ENCODE results near the gene FHL1.
"Not testable (repeated sequence)": the region's sequence is repeated elsewhere in the genome, so short reads cannot be mapped to it uniquely, and the experiment has no call there.

The FHL1 gene

DNA sequence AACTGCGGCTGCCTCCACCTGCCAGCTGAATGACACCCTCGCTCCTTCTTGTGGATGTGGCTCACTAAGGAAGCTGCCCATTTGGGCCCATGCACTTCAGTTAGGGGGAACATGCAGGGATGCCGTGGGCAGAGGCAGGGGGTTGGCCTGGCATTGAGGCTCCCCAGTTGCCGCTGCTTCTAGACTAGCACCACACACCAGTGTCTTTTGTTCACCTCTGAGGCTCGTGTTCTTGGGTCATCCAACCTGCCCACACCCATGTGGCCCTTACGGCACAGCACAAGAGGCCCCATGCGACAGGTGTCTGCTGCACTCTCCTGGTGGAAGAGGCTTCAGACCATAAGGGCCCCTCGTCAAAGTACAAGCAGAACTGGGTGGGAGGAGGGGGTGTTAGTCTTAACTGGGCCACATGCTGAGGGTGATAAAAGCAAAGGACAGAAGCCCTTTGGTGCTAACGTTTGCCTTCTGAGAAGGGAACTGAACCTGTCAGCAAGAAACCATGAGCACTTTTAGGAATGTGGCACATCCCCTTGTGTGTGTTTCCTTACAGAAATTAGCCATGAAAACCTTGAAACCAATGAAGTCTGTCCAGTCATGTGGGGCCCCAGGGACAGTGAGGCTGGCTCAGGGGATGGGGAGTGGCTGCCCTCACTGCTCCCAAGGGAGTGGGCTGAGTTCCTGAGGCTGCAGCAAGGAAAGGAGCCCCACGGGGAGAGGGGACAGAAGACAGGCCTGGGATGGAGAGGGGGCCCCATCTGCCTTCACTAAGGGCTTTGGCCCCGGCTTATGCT lies 64.6 kb downstream of the FHL1 start:
- DNase-seq = no peak

DNA sequence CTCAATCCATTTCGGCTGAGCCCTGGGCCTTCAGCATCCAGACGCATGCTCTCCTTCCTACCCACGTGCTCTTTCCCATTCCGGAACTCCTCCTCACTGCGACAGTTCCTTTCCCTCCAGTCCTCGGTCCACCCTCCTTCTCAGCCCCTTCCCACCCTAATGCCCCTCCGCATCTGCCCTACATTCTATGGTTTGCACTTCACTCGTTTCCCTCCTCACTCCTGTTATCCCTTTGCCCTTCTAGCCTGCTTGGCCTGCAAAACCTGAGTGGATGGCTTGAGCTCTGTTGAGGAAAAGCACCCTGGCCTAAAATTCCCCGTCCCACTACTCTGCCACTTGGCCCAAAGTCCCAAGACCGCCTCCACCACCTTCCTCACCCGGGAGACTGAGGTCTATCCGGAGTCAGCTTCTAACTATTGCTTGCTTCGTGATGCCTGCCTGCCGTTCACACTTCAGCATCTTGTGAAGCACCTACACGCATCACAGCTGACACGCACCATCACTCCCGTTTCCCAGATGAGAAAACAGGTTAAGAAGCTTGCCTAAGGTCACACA lies 65.3 kb downstream of the FHL1 start:
- no peak for DNase-seq

DNA sequence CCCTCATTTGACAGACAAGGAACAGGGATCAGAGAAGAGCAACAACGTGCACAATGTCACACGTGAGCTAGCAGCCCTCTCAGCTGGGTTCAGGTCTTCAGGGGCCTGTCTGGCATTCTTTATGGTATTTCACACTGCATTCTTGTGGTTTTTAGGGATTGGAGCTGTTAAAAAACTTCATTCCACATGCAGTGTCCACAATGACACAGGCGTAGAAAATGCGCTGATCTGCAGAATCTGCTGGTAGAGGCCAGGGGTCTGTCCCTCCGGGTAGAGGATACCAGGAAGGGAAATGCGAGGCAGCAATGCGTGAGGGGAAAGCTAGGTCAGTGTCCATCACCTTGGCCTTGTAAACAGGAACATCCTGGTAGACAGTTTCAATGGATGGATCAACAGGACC lies 67.2 kb downstream of the FHL1 start:
- no peak for DNase-seq

DNA sequence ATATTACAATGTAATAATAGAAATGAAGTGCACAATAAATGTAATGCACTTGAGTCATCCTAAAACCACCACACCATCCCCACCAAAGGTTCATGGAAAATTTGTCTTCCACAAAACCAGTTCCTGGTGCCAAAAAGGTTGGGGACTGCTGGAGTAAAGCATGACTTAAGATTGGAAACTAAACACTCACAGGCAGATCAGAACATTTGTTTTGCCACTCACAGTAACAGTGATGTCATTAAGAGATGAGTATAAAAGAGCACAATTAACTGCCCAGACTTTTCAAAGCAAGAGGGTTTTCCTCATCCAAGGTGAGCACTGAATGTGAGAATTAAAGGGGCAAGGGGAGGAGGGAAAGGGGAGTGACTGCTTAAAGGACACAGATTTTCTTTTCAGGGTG lies 68.2 kb downstream of the FHL1 start:
- DNase-seq = no peak

DNA sequence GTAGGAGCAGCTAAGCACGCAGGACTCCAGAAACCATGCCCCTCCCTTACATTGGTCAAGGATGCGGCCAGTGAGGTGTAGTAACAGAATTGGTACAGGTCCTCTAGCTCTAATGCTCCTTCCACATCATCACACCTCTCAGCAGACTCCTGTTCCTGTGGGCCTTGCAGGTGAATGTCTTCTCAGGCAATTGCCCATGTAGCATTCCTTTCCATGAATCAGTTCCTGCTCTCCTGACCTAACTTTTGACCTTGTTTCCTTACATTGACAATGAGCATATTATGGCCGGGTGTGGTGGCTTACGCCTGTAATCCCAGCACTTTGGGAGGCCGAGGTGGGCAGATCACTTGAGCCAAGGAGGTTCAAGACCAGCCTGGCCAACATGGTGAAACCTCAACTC lies 72.6 kb downstream of the FHL1 start:
- DNase-seq = no peak

DNA sequence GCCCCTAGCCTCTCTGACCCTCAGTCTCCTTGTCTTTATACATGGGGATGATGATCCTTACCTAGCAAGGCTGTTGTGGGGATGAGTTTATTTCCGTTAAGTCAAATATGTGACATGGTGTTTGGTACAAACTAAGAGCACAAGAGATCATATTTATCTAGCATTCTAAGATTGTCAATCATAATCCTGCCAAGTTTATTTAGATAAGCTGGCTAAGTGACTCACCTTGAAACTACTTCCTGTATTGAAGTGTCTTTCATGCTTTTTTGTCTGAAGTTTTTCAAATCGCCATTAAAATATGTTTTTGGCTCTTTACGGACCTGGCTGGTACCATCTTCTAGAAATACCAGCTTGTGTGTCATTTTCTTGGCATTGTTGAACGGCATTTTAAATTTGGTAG lies 73.2 kb downstream of the FHL1 start:
- no peak for DNase-seq

DNA sequence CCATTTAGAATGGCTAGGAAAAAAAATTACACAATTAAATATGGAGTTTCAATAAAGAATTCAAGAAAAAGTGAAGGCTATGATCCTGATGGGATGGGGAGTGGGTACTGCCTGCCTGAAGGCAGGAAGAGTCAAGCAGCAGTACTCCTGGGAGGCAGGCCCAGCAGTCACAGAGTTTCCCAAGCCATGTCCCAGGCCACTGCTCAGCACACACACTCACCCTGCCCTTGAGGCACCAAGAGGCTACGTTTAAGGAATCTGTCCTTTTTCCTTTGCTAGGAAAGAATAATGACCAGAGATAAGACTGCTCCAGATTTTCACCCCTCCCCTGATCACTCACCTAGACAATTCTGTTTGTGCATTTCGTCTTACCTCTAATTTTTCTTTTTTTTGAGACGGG lies 73.6 kb downstream of the FHL1 start:
- no peak for DNase-seq

DNA sequence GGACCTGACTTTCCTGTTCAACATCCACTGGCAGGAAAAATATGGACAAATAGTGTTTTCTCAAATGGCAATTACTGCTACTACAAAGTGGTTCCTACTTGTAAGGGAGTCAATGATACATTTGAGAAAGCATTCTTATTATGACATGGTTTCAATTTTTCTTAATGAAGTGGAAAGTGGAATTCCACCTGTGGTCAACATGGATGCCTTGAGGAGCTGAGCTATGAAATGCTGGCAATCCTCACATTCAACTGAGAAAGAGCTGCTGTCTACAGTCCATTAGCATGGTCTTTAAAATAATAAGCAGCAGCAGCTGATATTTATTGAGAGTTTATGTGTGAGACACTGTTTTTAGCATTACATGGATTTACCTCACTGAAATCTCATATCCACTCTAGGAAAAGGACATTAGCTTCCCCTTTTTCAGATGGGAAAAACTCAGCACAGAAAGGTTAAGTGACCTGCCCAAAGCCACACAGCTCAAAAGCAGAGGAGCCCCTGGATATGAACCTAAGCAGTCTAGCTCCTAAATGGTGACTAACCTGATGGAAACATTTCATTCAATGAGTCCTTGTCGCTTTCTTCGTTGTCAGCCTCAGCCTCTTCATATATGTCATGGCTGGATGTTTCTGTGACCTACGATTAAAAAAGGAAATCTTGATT lies 74.6 kb downstream of the FHL1 start:
- no peak for DNase-seq

DNA sequence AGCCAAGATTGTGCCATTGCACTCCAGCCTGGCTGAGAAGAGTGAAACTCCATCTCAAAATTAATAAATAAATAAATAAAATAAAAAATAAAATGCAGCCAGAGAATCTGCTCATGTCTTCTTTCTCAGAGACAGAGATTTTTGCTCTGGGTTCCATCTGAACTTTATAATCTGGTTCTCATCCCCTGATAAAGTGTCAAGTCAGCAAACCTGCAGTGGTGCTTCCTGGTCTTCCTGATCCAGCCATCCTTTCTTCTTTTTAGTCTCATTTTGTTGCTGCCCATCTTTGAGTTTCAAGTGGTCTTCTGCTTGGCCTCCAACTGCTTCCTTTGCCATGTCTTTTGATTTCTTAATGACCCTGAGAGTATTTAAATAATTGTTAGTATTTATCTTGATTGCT lies 79.7 kb downstream of the FHL1 start:
- DNase-seq = no peak

DNA sequence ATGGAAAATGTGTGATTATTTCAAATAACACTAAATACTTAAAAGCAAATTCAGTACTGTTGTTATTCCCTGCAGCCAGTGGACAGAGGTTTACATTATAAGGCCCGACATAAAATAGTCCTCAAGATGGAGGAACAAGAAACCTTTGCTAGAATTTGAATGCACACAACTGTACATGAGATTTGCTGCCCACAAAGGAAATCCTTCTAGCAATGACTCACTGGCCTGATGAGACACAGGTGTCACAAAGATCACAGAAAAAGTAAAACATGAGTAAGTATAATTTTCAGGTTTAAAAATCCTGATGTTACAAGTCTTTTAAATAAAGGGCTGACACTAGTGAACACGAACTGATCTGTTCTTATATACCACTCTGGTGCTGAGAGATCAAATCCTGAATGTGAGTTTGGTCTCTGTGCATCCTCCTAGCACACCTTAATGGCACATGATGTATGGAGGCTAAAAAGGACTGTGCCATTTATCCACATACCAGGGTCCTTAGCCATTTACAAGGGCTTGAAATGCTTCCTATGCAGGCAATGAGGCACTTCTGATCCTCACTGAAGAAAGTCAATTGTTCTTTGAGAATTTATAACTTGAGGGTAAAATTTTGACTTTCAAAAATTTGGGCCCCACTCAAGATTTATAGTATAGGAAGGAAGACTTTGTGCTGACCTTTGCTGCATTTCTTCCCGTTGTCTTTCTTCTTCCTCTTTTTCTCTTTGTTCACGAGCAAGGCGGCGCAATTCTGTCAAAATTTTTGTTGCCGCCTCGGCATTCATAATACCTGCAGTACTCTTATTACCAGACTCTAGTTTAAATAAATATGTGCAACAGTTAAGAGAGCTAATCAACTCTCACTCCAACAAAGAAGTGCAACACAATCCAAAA lies 80.9 kb downstream of the FHL1 start:
- no peak for DNase-seq

DNA sequence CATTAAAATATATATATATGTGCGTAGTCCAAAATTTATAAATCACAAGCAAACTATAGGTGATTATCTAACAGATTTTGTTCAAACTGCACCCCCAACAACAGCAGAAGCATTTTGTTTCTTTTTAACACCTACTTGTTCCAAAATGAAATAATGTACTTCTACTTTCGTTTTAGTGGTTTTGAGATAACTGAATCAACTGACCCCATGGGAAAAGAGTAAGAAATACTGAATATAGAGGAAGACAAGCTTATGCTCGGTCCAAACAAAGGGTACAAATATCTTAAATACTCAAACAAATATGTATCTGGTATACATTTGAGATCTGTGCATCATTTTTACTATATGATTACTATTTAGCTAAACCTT lies 81.5 kb downstream of the FHL1 start:
- no peak for DNase-seq

DNA sequence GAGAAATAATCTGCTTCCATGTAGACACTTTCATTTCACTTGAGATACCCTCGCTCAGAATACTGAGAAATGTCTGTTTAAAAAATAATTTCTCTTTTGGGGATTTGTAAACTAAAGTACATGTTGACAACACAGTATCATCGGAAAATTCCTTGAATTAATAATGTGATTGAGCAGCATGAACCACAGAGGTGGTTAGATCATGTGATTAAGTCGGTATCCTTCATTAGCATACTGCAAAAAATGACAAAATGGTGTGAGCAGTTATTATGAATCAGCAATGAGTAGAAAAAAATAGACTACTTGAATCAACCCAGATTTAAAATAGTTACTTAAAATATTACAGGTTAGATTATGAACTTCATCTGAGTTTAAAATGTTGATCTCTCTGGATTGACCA lies 89.7 kb downstream of the FHL1 start:
- no peak for DNase-seq

DNA sequence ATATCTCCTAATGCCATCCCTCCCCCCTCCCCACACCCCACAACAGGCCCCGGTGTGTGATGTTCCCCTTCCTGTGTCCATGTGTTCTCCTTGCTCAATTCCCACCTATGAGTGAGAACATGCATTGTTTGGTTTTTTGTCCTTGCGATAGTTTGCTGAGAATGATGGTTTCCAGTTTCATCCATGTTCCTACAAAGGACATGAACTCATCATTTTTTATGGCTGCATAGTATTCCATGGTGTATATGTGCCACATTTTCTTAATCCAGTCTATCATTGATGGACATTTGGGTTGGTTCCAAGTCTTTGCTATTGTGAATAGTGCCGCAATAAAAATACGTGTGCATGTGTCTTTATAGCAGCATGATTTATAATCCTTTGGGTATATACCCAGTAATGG lies 90.5 kb downstream of the FHL1 start:
- not testable (repeated sequence) for DNase-seq

DNA sequence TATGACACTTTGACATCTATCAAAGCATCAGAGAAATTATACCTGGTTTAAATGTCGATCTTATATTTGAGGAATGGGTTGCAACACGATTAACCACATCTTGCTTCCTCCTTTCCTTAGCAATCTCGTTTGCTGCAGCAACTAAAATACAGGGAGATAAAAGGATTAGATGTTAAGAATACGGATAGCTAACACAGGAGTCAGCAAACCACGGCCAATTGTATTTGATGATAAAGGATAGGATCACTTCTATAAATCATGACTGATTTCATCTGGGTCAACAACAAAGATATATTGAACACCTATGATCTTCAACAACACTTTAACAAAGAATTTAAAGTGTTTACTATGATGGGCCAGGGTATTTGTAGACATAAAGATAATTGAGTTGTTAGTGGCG lies 98.9 kb downstream of the FHL1 start:
- no peak for DNase-seq

DNA sequence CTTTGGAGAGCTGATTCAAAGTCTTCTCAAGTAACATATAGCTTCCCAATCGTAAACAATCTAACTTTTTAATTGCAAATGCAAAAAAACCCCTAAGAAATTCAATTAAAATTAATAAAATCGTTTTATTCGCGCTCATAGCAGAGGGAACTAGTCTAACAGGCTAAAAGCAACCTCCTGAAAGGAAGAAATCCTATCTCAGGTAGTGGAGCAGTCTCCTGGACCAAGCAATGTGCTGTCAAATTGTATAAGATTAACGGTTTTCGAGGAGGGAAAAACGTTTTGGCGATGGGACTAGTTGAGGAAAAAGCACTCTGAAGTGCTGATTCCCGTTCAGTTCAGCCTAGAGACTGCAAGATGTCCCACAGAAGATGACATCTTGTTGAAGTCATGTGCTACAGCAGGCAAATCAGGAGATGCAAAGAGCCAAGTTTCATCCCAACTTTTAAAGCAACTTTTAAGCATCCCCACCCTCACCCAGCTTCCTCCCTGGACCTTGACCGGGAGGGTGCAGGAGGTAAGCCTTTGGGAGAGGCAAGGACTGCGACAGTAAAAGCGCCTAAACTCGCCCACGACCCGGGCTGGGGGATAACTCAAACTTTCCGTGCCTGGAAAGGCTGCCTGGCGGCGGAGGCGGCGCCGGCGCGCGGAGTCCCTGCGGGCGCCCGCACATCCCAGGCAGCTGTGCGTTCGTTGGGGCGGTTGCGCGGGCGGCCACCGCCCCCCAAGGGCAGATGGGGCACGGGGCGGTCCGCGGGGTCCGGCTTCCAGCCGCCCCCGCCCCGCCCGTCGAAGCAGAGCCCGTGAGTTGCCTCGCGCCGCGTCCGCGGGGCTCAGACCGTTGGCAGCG lies 103.1 kb downstream of the FHL1 start:
- DNase-seq = peak; percentile 41 to 51

DNA sequence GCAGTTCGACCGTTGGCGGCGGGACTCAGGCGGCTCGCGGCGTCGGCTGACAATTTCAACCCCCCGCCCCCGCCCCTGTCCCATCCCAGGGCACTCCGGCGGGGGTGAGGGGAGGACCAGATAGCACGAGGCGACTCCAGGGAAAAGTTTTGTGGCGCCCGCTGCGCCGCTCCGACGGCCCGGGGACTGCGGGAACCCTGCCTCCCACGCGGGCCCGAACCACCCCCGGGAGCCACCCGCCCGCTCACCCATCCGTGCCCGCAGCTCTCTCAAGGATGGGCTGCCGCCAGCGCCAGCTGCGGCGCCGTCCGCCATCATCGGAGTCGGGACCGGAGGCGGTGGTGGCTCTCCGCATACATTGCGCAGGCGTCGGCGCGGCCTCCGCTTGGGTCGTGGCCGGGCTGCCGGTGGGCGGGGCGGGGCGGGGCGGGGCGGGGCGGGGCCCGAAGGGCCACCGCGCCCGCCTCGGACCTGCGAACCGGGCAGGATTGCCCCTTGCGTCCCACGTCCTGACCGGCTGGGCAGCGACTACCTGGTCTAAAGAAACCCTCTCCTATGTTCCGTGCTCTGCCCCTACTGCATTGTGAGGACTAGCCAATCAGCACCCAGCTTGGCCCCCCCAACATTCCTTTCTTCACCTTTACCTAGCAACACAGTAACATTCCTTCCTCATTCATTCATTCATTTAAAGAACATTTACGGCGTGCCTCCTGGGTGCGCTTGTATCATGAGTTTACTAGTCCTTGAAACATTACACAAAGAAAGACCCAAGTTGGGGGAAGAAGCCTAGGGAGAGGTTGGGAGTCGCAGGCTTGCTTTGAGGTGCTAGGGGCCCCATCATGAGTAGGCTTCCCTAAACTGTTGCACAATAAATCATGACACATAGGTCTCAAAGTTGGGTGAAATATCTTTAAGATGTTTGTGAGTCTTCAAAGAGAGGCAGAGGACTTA lies 104.0 kb downstream of the FHL1 start, which contains the start of gene MAP7D3:
TSS of gene MAP7D3 (minus strand) at position 360 of the 951 bp plus-strand sequence. CDS start at position 318, 42 bp downstream.
- peak; percentile 57 to 64 for DNase-seq

DNA sequence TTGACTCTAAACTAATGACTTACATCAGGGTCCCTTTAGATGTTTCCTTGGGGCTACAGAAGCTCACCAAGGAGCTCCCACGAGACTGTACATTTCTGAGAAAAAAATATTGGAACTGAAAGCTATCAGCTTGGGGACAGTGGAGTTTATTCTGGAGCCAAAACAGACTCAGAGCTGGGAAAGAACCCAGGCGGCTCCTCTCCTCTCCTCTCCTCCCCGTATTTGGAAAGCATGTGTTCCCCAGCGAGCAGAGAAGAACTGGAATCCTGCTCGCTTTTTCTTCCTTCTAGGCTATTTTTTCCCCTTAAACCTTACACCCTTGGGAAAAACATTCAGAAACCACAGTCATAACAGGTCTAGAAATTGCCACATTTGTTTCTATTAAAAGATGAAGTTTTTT lies 108.2 kb downstream of the FHL1 start:
- no peak for DNase-seq

DNA sequence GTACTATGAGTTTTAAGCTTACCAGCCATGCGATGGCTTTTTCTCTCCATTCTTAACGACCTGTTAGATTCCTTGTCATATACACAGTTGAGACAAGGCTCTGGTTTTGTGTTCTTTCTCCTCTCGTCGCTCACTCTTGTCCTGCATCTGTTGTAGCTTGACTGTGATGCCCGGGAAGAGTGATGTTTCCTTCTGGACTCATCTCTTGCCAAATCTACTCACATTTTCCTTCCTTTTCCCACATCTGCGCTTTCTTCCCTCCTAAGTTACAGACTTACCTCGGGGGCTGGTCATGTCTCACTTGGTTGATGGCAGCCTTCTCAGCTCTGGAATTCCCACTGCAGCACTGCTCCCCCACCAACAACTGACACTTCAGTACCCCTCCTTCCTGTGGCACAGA lies 108.7 kb downstream of the FHL1 start:
- DNase-seq = no peak

DNA sequence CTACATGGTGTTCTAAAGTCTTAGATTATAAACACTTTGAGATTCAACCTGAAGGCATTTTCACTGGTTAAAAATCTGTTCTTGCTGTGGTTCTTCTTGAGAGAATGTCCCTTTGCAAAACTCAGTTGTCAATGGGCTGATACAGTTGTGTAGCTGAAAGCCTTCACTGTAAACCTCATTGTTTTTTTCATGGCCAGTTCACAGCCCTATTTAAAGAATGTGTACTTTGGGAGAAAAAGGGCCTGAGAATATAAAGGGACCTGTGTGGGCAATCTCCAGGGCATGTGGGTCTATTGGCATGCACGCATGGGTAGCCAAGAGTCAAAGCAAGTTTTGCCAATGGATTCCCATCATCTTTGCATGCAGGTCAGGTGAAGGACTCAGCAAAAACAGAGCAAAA lies 111.6 kb downstream of the FHL1 start:
- no peak for DNase-seq

DNA sequence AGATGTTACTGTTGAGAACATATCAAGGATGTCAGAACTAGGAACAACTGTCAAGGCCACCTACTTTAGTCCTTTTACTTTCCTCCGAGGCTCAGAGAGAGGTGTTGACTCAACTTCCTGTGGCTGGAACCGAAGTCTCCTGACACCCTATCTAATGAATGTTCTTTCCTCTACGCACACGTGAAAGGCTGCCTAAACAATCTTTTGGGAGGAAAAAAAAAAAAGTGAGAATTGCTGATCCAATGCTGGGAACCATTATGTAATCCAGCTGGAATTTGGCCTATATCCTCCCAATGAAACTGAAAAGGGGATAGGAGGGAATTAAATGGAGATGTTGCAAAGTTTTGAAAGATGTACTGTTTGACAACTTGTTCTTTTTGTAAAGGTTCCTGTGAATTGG lies 112.2 kb downstream of the FHL1 start:
- DNase-seq = peak in 1 of 2 experiments; percentile 7

DNA sequence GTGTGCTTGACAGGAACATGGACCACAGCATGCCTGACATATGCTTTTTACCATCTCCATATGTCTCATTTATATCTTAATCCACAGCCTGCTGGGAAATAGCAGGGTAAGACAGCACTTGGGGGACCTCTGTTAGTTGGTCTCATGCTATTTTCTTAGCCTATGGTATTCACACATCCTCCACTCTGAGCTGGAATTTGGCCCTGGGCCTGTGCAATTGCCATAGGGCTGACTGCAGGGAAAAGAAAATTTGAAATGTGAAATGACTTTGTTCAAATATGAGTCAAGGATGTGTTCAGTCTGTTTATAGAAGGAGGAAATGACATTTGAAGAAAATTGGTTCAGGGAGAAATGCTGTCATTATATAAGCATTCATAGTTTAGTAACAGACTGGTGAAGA lies 113.4 kb downstream of the FHL1 start:
- DNase-seq = no peak
